Bronchial epithelial cell (primary cell): ENCODE results near the gene SNTG2. TPM values are rescaled to one million over a fixed set of nuclear protein-coding genes. Genes with fewer than 3 reads are reported as not detected.

Experiments
- DNase-seq: peaks from one replicate; pipeline ENCODE4 v3.0.0-alpha.2; 2010; ENCODE audit warnings: low read depth
- FAIRE-seq: peaks from 2 replicates; lab custom pipeline; 2011; peaks lifted over from hg19 to GRCh38; lab: Jason Lieb, UNC
- H3K27me3 ChIP-seq: 2 replicates; pipeline ENCODE4 v1.5.1; 2011; ENCODE audit warnings: low read length; ENCODE audit not compliant: control insufficient read depth, insufficient read depth
- H3K36me3 ChIP-seq: 2 replicates; pipeline ENCODE4 v1.5.1; 2011; ENCODE audit warnings: low read length; ENCODE audit not compliant: control insufficient read depth, insufficient read depth
- H3K4me3 ChIP-seq: 2 replicates; pipeline ENCODE4 v1.5.1; 2011; ENCODE audit warnings: mild to moderate bottlenecking, low read depth, low read length, control low read depth
- total RNA-seq: library from RNA; depleted of rRNA; stranded (reverse); fragments of >200 nt; gene quantifications from 2 replicates; pipeline ENCODE4 v1.2.1, GENCODE V29; 2014
- TF ChIP-seq, protein P1 (sequence below): IDR thresholded peaks from 2 replicates; pipeline ENCODE4 v1.5.1; 2011; ENCODE audit warnings: mild to moderate bottlenecking, moderate library complexity, low read length, control low read depth, inconsistent platforms; ENCODE audit not compliant: insufficient read depth, severe bottlenecking

The SNTG2 gene
- total RNA-seq, 1 donor from 2014 or later: not detected

DNA sequence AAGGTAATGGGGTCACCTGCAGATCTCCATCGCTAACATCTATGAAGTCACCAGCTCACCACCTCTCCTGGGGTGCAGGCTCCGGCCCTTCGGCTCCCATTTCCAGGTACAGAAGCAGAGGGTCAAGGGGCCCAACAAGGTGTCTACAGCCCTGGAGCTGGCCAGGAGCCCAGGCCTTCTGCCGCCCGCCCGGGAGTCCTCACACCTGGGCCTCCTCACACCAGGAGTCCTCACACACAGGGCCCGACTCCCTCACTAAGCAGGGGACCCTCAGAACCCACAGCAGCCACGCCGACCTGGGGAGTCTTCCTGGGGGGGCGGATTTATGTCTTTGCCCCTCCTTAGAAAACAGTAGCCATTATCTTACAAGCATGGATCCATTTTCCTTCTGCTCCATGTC is 419.3 kb downstream of the SNTG2 start:
- FAIRE-seq (no peak), DNase-seq (no peak)
- Histone ChIP-seq H3K4me3 (no peak overlapping the region), H3K27me3 (no peaks in the 10 kb centered on the region), H3K36me3 (no peaks in the 10 kb centered on the region)
- TF ChIP-seq, protein P1, sequence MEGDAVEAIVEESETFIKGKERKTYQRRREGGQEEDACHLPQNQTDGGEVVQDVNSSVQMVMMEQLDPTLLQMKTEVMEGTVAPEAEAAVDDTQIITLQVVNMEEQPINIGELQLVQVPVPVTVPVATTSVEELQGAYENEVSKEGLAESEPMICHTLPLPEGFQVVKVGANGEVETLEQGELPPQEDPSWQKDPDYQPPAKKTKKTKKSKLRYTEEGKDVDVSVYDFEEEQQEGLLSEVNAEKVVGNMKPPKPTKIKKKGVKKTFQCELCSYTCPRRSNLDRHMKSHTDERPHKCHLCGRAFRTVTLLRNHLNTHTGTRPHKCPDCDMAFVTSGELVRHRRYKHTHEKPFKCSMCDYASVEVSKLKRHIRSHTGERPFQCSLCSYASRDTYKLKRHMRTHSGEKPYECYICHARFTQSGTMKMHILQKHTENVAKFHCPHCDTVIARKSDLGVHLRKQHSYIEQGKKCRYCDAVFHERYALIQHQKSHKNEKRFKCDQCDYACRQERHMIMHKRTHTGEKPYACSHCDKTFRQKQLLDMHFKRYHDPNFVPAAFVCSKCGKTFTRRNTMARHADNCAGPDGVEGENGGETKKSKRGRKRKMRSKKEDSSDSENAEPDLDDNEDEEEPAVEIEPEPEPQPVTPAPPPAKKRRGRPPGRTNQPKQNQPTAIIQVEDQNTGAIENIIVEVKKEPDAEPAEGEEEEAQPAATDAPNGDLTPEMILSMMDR: no peak

DNA sequence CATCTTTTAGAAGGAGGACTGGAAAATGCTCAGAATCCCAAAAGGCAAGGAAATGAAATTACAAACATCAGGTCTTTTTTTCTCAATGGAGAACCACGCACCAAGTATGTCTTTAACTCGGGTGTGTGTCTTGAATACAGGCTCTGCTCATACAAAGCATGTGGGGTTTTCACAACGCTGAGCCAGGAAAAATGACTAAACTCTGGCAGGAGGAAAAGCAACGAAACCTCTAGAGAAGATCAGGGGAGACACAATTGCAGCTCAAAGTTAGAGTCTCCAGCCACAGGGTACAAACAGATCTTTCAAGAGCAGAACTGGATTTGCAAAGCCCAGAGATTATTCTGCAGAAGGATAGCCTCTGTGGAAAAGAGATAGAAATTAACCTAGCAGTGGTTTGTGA is 419.8 kb downstream of the SNTG2 start:
- Histone ChIP-seq H3K27me3 (no peaks in the 10 kb centered on the region), H3K36me3 (no peaks in the 10 kb centered on the region), H3K4me3 (no peak overlapping the region)
- FAIRE-seq (no peak), DNase-seq (no peak)
- TF ChIP-seq, protein P1: no peak

DNA sequence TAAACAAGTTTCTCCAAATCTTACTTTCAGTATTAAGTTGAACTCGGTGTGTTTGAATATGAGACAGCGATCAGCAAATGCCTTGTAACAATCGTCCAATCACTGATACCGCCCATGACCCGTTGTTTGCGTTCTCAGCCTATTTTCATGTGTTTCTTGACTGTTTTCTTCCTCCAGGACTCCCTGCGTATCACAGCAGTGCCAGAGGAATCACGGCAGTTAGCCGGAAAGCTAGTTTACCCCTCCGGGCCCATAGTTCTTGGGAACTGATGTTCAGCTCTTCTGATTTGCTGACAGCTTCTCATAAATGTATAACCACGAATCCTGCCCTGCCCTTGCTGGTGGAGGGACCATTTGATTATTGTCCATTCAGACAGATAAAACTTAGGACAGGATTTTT is 420.4 kb downstream of the SNTG2 start:
- H3K4me3 ChIP-seq: no peak overlapping the region
- DNase-seq: no peak
- no peak for FAIRE-seq
- no peaks in the 10 kb centered on the region for H3K36me3 ChIP-seq
- no peaks in the 10 kb centered on the region for H3K27me3 ChIP-seq
- TF ChIP-seq, protein P1: no peak

DNA sequence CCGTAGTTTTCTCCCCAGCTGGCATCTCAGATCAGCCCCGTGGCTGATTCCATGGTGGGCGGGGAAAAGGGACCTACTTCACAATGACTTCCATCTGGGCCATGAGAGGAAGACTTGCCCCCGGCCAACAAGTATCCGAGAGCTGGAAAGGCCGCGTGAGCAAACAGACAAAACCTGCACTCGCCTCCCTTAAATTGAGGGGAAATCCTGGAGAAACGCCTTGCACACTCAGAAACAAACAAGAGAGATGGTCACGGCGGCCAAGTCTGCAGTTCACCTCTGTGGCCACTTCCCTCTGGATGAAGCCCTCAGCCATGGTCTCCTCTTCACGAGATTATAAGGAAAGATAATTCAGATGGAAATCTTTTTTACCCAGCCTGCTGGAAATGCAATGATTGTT is 423.2 kb downstream of the SNTG2 start:
- TF ChIP-seq, protein P1: no peak
- FAIRE-seq (no peak), DNase-seq (no peak)
- Histone ChIP-seq H3K27me3 (no peaks in the 10 kb centered on the region), H3K36me3 (no peaks in the 10 kb centered on the region), H3K4me3 (no peak overlapping the region)

DNA sequence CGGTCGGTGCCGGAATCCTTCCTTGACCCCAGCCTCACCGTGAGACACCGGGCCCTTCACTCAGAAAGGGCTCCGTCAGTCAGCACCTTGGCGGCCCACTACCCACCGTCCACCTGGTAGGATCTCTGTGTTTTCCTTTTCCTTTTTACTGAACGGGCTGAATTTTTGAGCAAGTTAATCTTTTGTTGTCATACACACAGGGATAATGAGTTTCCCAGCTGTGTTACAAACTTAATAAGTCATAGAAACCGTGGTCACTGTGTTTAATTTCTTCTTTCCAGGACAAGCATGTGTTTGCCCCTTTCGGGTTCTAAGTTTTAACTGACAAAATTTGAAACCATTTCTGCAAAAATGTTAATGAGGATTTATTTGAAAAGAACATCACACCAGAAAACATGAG is 423.6 kb downstream of the SNTG2 start:
- no peaks in the 10 kb centered on the region for H3K36me3 ChIP-seq
- no peak for FAIRE-seq
- TF ChIP-seq, protein P1: no peak
- no peak overlapping the region for H3K4me3 ChIP-seq
- no peaks in the 10 kb centered on the region for H3K27me3 ChIP-seq
- DNase-seq: no peak

DNA sequence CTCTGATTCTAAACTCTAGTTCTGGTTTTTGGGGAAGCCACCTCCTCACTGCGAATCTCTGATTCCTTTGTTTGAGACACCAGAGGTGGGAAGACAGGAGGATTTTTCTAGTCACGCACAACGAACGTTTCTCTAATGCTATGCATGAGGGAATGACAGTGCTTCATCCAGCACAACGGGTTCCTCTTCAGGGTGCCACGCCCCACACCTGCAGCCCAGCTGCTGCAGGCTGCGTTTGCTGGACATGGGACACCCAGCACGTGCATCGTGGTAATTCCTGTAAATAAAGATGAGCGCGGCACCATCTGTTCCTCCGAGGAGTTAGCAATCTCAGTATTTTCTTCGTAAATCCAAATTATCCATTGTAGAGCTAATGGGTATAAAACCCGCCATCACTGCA is 425.1 kb downstream of the SNTG2 start:
- no peak for DNase-seq
- TF ChIP-seq, protein P1: no peak
- no peaks in the 10 kb centered on the region for H3K36me3 ChIP-seq
- no peaks in the 10 kb centered on the region for H3K27me3 ChIP-seq
- H3K4me3 ChIP-seq: no peak overlapping the region
- FAIRE-seq: no peak
